Neural crest cell (in vitro differentiated cells): ENCODE results near the gene TMEM192. TPM values are rescaled to one million over a fixed set of nuclear protein-coding genes. Genes with fewer than 3 reads are reported as not detected.

Experiments used
- DNase-seq: peaks from one replicate; pipeline ENCODE4 v3.0.0; 2021; ENCODE audit warnings: low read depth, mixed read lengths, low spot score
- H3K27ac Mint-ChIP-seq: one replicate; pipeline ENCODE4 v1.8.0; 2021; ENCODE audit warnings: mild to moderate bottlenecking, mixed read lengths; ENCODE audit not compliant: unreplicated experiment
- H3K27me3 Mint-ChIP-seq: 2 replicates; pipeline ENCODE4 v1.8.0; 2021; ENCODE audit warnings: low read depth, mild to moderate bottlenecking, mixed read lengths
- H3K36me3 Mint-ChIP-seq: 2 replicates; pipeline ENCODE4 v1.8.0; 2021; ENCODE audit warnings: low read depth, mild to moderate bottlenecking, mixed read lengths
- H3K4me1 Mint-ChIP-seq: 2 replicates; pipeline ENCODE4 v1.8.0; 2021; ENCODE audit warnings: mixed read lengths
- H3K4me3 Mint-ChIP-seq: one replicate; pipeline ENCODE4 v1.8.0; 2021; ENCODE audit warnings: mild to moderate bottlenecking, mixed read lengths
- H3K9me3 Mint-ChIP-seq: 2 replicates; pipeline ENCODE4 v1.8.0; 2021; ENCODE audit warnings: mixed read lengths
- total RNA-seq: library from RNA; stranded (reverse); gene quantifications from 2 replicates; pipeline ENCODE4 v1.2.1, GENCODE V29; 2021
- TF ChIP-seq, protein P1 (sequence below): fragments of 200-600 bp; sonication (generic); conservative IDR thresholded peaks from 2 replicates; pipeline ENCODE4 v1.5.0; 2021; ENCODE audit warnings: antibody characterized with exemption, mild to moderate bottlenecking

The TMEM192 gene
- total RNA-seq, 1 donor from 2014 or later = 15.1 TPM

- Mint-ChIP-seq H3K27me3 (no peaks in the 10 kb centered on the region), H3K4me3 (no peak overlapping the region), H3K9me3 (peaks cover 4% of the 10 kb centered on the region), H3K27ac (no peak overlapping the region), H3K4me1 (no peaks in the 10 kb centered on the region), H3K36me3 (no peaks in the 10 kb centered on the region)
- TF ChIP-seq, protein P1, sequence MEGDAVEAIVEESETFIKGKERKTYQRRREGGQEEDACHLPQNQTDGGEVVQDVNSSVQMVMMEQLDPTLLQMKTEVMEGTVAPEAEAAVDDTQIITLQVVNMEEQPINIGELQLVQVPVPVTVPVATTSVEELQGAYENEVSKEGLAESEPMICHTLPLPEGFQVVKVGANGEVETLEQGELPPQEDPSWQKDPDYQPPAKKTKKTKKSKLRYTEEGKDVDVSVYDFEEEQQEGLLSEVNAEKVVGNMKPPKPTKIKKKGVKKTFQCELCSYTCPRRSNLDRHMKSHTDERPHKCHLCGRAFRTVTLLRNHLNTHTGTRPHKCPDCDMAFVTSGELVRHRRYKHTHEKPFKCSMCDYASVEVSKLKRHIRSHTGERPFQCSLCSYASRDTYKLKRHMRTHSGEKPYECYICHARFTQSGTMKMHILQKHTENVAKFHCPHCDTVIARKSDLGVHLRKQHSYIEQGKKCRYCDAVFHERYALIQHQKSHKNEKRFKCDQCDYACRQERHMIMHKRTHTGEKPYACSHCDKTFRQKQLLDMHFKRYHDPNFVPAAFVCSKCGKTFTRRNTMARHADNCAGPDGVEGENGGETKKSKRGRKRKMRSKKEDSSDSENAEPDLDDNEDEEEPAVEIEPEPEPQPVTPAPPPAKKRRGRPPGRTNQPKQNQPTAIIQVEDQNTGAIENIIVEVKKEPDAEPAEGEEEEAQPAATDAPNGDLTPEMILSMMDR = no peak
- DNase-seq = no peak
Measured at GRCh38 chr4:165151734-165152133, 39.1 kb upstream of the TMEM192 start.

DNA sequence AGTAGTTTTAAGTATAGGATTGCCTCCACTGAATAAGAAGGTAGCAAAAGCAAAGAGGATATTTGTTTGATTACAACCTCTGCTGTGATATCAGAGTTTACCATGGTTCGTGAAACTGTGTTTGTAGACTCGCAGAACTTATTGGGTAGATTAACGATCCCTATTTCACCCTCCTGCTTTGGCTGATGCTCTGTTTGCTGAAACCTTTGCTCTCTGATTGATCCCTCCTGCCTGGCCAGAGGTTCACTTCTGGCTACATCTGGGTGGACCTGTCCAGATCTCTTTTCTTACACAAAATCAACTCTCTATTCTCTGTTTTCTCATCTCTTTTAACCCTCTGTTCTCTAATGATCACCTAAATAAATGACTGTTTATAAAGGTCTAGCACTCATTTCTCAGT is 37.9 kb upstream of the TMEM192 start:
- Mint-ChIP-seq H3K27me3 (no peaks in the 10 kb centered on the region), H3K4me1 (no peaks in the 10 kb centered on the region), H3K36me3 (no peaks in the 10 kb centered on the region), H3K9me3 (peaks cover 4% of the 10 kb centered on the region), H3K4me3 (no peak overlapping the region), H3K27ac (no peak overlapping the region)
- no peak for DNase-seq
- TF ChIP-seq, protein P1 = no peak

DNA sequence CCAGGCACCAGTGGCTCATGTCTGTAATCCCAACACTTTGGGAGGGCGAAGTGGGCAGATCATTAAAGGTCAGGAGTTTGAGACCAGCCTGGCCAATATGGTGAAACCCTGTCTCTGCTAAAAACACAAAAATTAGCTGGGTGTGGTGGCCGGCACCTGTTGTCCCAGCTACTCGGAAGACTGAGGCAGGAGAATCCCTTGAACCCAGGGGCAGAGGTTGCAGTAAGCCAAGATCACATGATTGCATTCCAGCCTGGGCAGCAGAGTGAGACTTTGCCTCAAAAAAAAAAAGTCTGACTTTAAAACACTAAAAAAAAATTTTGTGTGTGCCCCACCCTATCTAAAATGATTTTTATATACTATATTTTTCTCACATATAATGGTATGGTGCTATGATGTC is 26.2 kb upstream of the TMEM192 start:
- Mint-ChIP-seq H3K4me3 (no peak overlapping the region), H3K27me3 (no peaks in the 10 kb centered on the region), H3K27ac (no peak overlapping the region), H3K4me1 (no peaks in the 10 kb centered on the region), H3K36me3 (no peaks in the 10 kb centered on the region), H3K9me3 (peaks cover 12% of the 10 kb centered on the region)
- TF ChIP-seq, protein P1 = no peak
- DNase-seq = no peak

- TF ChIP-seq, protein P1 = no peak
- no peak overlapping the region for H3K27ac Mint-ChIP-seq
- no peaks in the 10 kb centered on the region for H3K36me3 Mint-ChIP-seq
- peaks cover 12% of the 10 kb centered on the region for H3K9me3 Mint-ChIP-seq
- H3K4me3 Mint-ChIP-seq = no peak overlapping the region
- no peaks in the 10 kb centered on the region for H3K27me3 Mint-ChIP-seq
- no peaks in the 10 kb centered on the region for H3K4me1 Mint-ChIP-seq
- DNase-seq = no peak
Measured at GRCh38 chr4:165137205-165137604, 24.5 kb upstream of the TMEM192 start.

DNA sequence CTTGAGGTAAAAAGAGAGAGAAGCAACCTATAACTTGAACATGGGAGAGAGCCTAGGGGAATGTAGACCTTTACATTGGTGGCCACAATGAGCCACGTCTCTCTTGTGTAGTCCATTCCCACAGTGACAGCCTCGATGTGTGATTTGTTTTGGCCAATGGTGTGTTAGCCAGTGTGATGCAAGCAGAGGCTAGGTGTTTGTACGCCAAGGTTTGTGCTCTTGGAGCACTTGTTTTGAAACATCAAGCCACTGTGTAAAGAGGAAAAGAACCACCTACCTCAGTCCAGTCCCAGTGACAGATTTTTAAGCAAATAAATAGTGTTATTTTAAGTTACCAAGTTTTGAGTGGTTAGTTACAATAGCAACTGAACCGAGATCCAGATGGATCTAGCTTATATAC is 23.9 kb upstream of the TMEM192 start:
- DNase-seq = no peak
- Mint-ChIP-seq H3K27ac (no peak overlapping the region), H3K27me3 (no peaks in the 10 kb centered on the region), H3K4me3 (no peak overlapping the region), H3K4me1 (no peaks in the 10 kb centered on the region), H3K36me3 (no peaks in the 10 kb centered on the region), H3K9me3 (peaks cover 12% of the 10 kb centered on the region)
- TF ChIP-seq, protein P1 = no peak

GRCh38 chr4:165133150-165133549 is 20.5 kb upstream of the TMEM192 start:
- Mint-ChIP-seq H3K27me3 (peaks cover 2% of the 10 kb centered on the region), H3K4me1 (no peaks in the 10 kb centered on the region), H3K36me3 (no peaks in the 10 kb centered on the region), H3K27ac (no peak overlapping the region), H3K4me3 (no peak overlapping the region), H3K9me3 (peaks cover 12% of the 10 kb centered on the region)
- TF ChIP-seq, protein P1 = no peak
- DNase-seq = no peak
